ENCODE measurements around the gene AKR1D1. TPM values are rescaled to one million over a fixed set of nuclear protein-coding genes. Genes with fewer than 3 reads are reported as not detected.
"Not testable (repeated sequence)": the region's sequence is repeated elsewhere in the genome, so short reads cannot be mapped to it uniquely, and the experiment has no call there.

AKR1D1 gene
- total RNA-seq, 2 donors from 2014 or later, result not detected

- Mint-ChIP-seq H3K27ac (no peak overlapping the region), H3K9me3 (no peaks in the 10 kb centered on the region), H3K36me3 (no peaks in the 10 kb centered on the region)
- ATAC-seq (no peak), DNase-seq (ENCODE audit: low spot score in 2 of 2) (no peak)
Measured at GRCh38 chr7:138137423-138138171, 61.3 kb downstream of the AKR1D1 start.

DNA sequence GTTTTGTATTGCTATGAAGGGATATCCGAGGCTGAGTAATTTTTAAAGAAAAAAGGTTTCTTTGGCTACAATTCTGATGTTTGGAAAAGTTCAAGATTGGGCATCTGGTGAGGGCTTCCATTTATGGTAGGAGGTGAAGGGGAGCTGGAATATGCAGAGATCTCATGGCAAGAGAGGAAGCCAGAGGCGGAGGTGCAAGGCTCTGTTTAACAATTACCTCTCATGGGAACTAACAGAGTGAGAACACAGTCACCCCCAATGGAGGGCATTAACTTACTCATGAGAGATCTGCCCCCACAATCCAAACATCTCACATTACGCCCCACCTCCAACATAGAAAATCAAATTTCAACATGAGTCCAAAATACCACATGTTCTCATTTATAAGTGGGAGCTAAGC lies 62.0 kb downstream of the AKR1D1 start:
- no peaks in the 10 kb centered on the region for H3K9me3 Mint-ChIP-seq
- ATAC-seq, result no peak
- no peak for DNase-seq (ENCODE audit: low spot score in 2 of 2)
- H3K36me3 Mint-ChIP-seq, result no peaks in the 10 kb centered on the region
- H3K27ac Mint-ChIP-seq, result no peak overlapping the region

DNA sequence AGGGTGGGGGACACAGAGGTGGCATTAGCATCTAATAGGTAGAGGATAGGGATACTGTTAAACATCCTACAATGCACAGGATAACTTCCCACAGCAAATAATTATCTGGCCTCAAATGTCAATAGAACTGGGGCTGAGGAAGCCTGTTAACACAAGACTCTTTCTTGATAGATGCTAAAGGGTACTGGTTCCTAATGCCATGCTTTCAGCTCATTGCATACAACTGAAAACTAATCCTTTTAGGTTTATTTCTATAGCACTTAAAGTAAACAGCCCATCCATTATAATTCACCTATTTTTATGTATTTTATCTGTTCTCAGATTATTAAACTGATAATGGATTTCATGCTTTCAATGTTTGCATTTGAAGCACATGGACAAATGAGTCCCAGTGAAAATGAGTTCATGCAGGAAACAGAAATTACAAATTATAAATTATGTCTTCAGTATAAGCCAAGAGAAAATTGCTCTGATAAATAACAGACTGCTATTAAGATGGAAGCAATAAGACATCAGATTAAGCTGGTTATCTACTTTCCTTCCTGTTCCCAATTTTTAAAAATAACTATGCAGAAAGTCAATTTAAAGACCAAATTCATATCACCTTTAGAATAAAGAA lies 66.4 kb downstream of the AKR1D1 start:
- DNase-seq (ENCODE audit: low spot score in 2 of 2), result no peak
- Mint-ChIP-seq H3K27ac (no peak overlapping the region), H3K36me3 (no peaks in the 10 kb centered on the region), H3K9me3 (no peaks in the 10 kb centered on the region)
- ATAC-seq, result no peak

- H3K9me3 Mint-ChIP-seq, result no peaks in the 10 kb centered on the region
- H3K36me3 Mint-ChIP-seq, result no peaks in the 10 kb centered on the region
- no peak overlapping the region for H3K27ac Mint-ChIP-seq
- no peak for ATAC-seq
- DNase-seq (ENCODE audit: low spot score in 2 of 2), result no peak
Measured at GRCh38 chr7:138144958-138145357, 68.7 kb downstream of the AKR1D1 start.

GRCh38 chr7:138146221-138146620 lies 70.0 kb downstream of the AKR1D1 start:
- not testable (repeated sequence) for H3K36me3 Mint-ChIP-seq; ATAC-seq; H3K27ac Mint-ChIP-seq; H3K9me3 Mint-ChIP-seq; DNase-seq (ENCODE audit: low spot score in 2 of 2)

DNA sequence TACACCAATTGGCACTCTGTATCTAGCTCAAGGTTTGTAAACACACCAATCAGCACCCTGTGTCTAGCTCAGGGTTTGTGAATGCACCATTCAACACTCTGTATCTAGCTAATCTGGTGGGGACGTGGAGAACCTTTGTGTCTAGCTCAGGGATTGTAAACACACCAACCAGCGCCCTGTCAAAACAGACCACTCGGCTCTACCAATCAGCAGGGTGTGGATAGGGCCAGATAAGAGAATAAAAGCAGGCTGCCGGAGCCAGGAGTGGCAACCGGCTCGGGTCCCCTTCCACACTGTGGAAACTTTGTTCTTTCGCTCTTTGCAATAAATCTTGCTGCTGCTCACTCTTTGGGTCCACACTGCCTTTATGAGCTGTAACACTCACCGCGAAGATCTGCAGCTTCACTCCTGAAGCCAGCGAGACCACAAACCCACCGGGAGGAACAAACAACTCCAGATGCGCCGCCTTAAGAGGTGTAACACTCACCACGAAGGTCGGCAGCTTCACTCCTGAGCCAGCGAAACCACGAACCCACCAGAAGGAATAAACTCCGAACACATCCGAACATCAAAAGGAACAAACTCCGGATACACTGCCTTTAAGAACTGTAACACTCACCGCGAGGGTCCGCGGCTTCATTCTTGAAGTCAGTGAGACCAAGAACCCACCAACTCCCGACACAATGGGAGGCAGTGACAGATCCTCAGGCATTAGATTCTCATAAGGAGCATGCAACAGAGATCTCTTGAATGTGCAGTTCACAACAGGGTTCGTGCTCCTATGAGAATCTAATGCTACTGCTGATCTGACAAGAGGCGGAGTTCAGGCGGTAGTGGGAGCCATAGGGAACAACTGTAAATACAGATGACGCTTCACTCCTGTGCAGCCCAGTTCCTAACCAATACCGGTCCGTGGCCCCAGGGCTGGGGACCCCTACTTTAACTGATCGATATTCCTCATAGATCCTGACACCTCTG lies 70.8 kb downstream of the AKR1D1 start:
- not testable (repeated sequence) for ATAC-seq; DNase-seq (ENCODE audit: low spot score in 2 of 2); H3K9me3 Mint-ChIP-seq; H3K36me3 Mint-ChIP-seq; H3K27ac Mint-ChIP-seq

- ATAC-seq (no peak), DNase-seq (ENCODE audit: low spot score in 2 of 2) (no peak)
- Mint-ChIP-seq H3K36me3 (no peaks in the 10 kb centered on the region), H3K9me3 (no peaks in the 10 kb centered on the region), H3K27ac (no peak overlapping the region)
Measured at GRCh38 chr7:138151731-138152577, 75.7 kb downstream of the AKR1D1 start.

DNA sequence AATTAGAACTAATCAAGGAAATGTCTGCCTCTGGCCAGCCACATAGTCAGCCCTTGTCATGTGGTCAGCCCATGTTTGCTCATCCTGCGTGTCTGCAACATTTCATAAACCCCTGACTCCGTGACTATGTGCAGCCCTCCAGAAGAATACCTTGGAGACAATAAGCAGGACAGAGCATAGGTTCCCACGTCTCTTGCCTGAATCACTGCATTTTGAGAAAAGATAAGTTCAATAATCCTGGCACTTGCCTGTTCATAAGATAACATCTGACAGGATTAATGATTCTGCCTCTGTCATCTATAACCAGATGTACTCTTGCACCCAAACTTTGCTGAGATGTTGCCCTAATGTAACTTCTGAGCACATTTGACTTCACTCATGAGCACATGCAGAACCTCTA lies 78.4 kb downstream of the AKR1D1 start:
- Mint-ChIP-seq H3K36me3 (no peaks in the 10 kb centered on the region), H3K27ac (no peak overlapping the region), H3K9me3 (no peaks in the 10 kb centered on the region)
- no peak for ATAC-seq
- DNase-seq (ENCODE audit: low spot score in 2 of 2), result no peak

DNA sequence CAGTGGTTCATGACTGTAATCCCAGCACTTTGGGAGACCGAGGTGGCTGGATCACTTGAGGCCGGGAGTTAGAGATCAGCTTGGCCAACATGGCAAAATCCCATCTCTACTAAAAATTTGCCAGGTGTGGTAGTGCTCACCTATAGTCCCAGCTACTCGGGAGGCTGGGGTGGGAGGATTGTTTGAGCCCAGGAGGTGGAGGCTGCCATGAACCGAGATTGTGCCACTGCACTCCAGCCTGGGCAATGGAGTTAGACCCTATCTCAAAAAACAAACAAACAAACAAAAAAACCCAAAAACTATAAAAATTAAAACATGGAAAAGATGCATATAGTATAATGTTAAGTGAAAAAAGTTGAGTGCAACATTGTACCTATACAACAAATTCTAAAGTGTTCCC lies 81.4 kb downstream of the AKR1D1 start:
- DNase-seq (ENCODE audit: low spot score in 2 of 2) (no peak), ATAC-seq (no peak)
- Mint-ChIP-seq H3K36me3 (no peaks in the 10 kb centered on the region), H3K9me3 (no peaks in the 10 kb centered on the region), H3K27ac (no peak overlapping the region)

GRCh38 chr7:138158739-138159528 lies 82.7 kb downstream of the AKR1D1 start:
- DNase-seq (ENCODE audit: low spot score in 2 of 2), result no peak
- H3K9me3 Mint-ChIP-seq, result peaks cover under 1% of the 10 kb centered on the region in 2 donors
- no peak overlapping the region for H3K27ac Mint-ChIP-seq
- no peak for ATAC-seq
- H3K36me3 Mint-ChIP-seq, result peaks cover under 1 to 2% of the 10 kb centered on the region in 2 donors

DNA sequence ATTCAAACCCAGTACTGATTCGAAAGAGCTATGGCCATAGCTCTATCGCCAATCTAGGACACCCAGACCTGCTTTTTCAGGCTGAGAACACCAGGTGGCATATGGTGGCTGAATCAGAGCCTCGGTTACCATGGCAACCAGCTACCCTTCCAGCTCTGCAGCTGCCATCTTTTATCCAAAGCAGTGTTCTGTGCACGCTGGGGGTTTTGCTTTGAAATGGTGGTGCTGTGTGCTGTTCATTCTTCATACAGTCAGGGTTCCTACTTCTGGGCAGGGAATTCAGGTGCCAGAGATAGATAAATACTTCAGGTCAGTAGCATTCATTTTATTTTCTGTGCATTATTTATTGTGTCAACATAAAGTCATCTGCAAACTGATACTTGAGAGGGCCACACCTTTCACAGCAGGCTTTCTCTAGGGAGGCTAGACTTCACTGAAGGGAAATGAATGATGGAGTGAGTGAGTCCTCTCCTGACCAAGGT lies 85.4 kb downstream of the AKR1D1 start:
- peak; percentile 70 to 72 for DNase-seq (ENCODE audit: low spot score in 2 of 2)
- Mint-ChIP-seq H3K9me3 (peaks cover 10 to 12% of the 10 kb centered on the region in 2 donors), H3K27ac (no peak overlapping the region)

GRCh38 chr7:138162236-138162635 lies 86.0 kb downstream of the AKR1D1 start:
- peaks cover 10 to 12% of the 10 kb centered on the region in 2 donors for H3K9me3 Mint-ChIP-seq
- ATAC-seq (no peak), DNase-seq (ENCODE audit: low spot score in 2 of 2) (no peak)
- peaks cover 14 to 15% of the 10 kb centered on the region in 2 donors for H3K36me3 Mint-ChIP-seq
- H3K27ac Mint-ChIP-seq, result no peak overlapping the region

More for the DNA sequence above, 85.4 kb downstream of the AKR1D1 start:
- H3K36me3 Mint-ChIP-seq, result peaks cover 14 to 15% of the 10 kb centered on the region in 2 donors
- peak; percentile 96 to 97 for ATAC-seq

DNA sequence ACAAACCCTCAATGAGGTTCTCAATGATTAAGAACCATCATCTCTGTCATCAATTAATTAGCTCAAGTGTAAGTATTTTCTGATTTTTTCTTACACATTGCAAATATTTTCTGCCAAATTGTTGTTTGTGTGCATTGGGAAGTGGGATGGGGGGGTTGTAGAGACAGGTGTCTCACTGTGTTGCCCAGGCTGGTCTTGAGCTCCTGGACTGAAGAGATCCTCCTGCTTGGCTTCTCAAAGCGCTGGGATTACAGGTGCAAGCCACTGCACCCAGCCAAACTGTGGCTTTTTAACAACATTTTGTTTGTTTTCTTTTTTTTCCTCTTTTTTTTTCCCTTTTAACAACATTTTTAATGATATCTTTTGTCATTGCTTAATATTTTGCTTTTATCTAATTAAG lies 87.5 kb downstream of the AKR1D1 start:
- peak overlapping the region in 1 of 2 donors; percentile 15 for H3K27ac Mint-ChIP-seq
- peaks cover 14 to 15% of the 10 kb centered on the region in 2 donors for H3K36me3 Mint-ChIP-seq
- H3K9me3 Mint-ChIP-seq, result peaks cover 10 to 12% of the 10 kb centered on the region in 2 donors
- ATAC-seq (no peak), DNase-seq (ENCODE audit: low spot score in 2 of 2) (no peak)

GRCh38 chr7:138164804-138165203 lies 88.5 kb downstream of the AKR1D1 start:
- Mint-ChIP-seq H3K27ac (peak overlapping the region in 1 of 2 donors; percentile 15), H3K36me3 (peaks cover 14 to 15% of the 10 kb centered on the region in 2 donors), H3K9me3 (peaks cover 10 to 12% of the 10 kb centered on the region in 2 donors)
- DNase-seq (ENCODE audit: low spot score in 2 of 2), result no peak
- no peak for ATAC-seq

DNA sequence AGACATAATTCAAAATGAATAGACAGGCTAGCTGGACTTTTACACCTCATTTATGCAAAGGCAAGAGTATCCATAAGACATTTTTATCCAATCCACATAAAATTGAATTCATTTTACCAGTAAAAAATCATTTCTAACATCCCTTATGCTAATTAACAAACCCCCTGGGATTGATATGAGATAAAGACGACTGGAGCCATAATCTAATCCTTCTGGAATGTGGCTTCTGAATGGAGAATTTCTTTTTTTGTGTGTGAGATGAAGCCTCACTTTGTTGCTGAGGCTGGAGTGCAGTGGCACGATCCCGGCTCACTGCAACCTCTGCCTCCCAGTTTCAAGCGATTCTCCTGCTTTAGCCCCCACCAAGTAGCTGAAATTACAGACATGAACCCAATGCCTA lies 90.4 kb downstream of the AKR1D1 start:
- DNase-seq (ENCODE audit: low spot score in 2 of 2) (no peak), ATAC-seq (no peak)
- peaks cover 14 to 15% of the 10 kb centered on the region in 2 donors for H3K36me3 Mint-ChIP-seq
- peaks cover 10 to 12% of the 10 kb centered on the region in 2 donors for H3K9me3 Mint-ChIP-seq
- no peak overlapping the region for H3K27ac Mint-ChIP-seq
